A549 (cell line): ENCODE measurements around the gene CYB561.

Experiments
- CTCF ChIP-seq: fragments of >200 bp; sonication (Bioruptor Twin); formaldehyde crosslinking; IDR thresholded peaks from 3 replicates; pipeline ENCODE4 v1.5.1; 2016
- POLR2A ChIP-seq: IDR thresholded peaks from 2 replicates; pipeline ENCODE4 v1.6.1; 2012; ENCODE audit warnings: mild to moderate bottlenecking, low read length

- TF ChIP-seq CTCF (peak; percentile 96), POLR2A (no peak)
These were observed 39.3 kb downstream of the CYB561 start for GRCh38 chr17:63406689-63407330.
